Kidney capillary endothelial cell (primary cell): Measurements from ENCODE around the gene NUP93.

Experiments used
- DNase-seq: peaks from one replicate; pipeline ENCODE4 v3.0.0-alpha.2; 2018; ENCODE audit warnings: low spot score

The NUP93 gene

GRCh38 chr16:56894331-56894917, 164.5 kb downstream of the NUP93 start:
- no peak for DNase-seq

DNA sequence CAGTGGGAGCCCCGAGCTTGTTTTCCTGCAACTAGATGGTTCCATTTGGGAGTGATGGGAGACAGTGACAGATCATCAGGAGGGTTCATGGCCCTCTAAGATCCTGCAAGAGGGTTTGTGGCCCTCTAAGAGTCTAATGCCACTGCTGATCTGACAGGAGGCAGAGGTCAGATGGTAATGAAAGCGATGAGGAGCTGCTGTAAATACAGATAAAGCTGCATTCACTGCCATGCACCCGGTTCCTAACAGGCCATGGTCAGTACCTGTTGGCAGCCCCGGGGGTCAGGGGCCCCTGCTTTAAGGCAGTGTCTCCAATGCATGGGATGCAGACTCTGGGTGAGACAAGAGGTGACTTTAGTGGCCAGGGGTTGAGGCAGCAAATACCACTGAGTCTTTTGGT, 165.9 kb downstream of the NUP93 start:
- DNase-seq, result no peak

GRCh38 chr16:56896244-56896643, 166.3 kb downstream of the NUP93 start:
- DNase-seq, result no peak

DNA sequence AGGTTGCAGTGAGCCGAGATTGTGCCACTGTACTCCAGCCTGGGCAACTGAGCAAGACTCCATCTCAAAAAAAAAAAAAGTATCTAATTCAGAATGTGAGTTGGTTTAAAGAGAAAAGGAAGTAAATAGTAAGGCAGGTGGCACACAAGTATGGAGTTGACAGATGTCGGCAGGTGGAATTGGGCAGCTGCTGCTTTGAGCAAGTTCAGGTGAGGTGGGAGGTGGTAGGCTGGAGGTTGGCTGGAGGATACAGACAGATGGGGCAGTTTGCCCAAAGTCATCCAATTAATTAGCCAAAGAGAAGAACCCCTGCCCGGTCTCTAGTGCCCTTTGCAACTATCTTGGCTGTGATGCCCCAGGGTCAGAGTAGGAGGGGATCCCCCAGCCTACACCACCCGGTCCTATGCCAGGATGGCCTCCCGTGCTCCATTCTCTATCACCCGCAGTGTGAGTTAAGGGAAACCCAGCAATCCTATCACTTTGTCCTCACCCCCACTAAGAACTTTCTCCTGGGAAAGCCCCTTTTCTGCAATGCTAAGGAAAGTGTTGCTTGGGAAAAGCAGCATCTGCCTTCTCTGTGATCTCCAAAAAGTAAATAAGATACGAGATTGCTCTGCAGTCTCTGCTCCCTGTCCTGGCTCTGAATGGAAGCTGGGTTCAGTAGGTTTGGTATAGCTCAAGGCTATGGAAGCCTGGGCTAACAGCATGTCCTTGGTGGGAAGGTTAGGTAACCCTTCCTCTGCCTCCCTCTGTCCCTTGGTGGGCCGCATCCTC, 167.3 kb downstream of the NUP93 start:
- no peak for DNase-seq

DNA sequence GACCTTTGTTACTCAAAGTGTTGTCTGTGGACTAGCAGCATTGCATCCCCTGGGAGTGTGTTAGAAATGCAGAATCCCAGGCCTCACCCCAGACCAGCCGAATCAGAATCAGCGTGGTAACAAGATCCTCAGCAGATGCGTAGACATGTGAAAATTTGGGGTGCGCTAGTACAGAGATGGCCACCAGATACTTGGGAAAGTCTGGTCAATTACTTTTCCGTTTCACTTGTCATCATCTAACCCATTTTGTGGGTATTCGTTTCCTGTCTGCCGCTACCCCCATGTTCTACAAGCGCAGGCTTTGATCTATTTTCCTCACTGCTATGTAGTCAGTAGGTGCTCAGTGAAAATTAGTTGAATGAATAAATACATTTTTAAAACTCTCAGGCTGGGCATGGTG, 168.9 kb downstream of the NUP93 start:
- DNase-seq, result no peak
